ENCODE measurements around the gene LDB1. TPM values are rescaled to one million over a fixed set of nuclear protein-coding genes. Genes with fewer than 3 reads are reported as not detected.

LDB1 gene
- total and polyA plus RNA-seq, 2 of the 13 experiments (the other 11 are each of a cell fraction or from before 2014, with no cell fraction given): 17.2 to 45.5 TPM

- peak; percentile 30; the same call in 1 of the 2 replicates for TF ChIP-seq HCFC1 (IDR thresholded peaks at IDR 0.05; ENCODE audit: low read depth, low read length)
- peak; percentile 56 for TF ChIP-seq ERF (CRISPR knock-in tag; IDR thresholded peaks at IDR 0.05)
- TF ChIP-seq ZNF770 (CRISPR knock-in tag; IDR thresholded peaks at IDR 0.05): peak; percentile 97
- peak; percentile 55; the same call in 1 of the 2 replicates for TF ChIP-seq HDAC1 (CRISPR knock-in tag; IDR thresholded peaks at IDR 0.05)
- TF ChIP-seq FOXA1 (IDR thresholded peaks at IDR 0.05): no peak
- TF ChIP-seq FOXA1 (CRISPR knock-in tag; IDR thresholded peaks at IDR 0.05): 0 out of 2 replicates have a peak, but pooled peaks have one; percentile 6
- TF ChIP-seq MAF1 (CRISPR knock-in tag; IDR thresholded peaks at IDR 0.05; ENCODE audit: borderline replicate concordance): 0 out of 2 replicates have a peak, but pooled peaks have one; percentile 31
- no peak for TF ChIP-seq AGO1 (IDR thresholded peaks at IDR 0.05; ENCODE audit: low read depth, low read length, poor library complexity, severe bottlenecking)
- TF ChIP-seq GABPB1 (CRISPR knock-in tag; IDR thresholded peaks at IDR 0.05): peak; percentile 91
- peak; percentile 45; the same call in 1 of the 2 replicates for TF ChIP-seq ZNF768 (CRISPR knock-in tag; IDR thresholded peaks at IDR 0.05)
- TF ChIP-seq ZMAT5 (CRISPR knock-in tag; IDR thresholded peaks at IDR 0.05; ENCODE audit: borderline replicate concordance, low read depth): no peak
- peak; percentile 73; the same call in 1 of the 2 replicates for TF ChIP-seq BCL3 (CRISPR knock-in tag; IDR thresholded peaks at IDR 0.05)
- TF ChIP-seq ARID4A (CRISPR knock-in tag; IDR thresholded peaks at IDR 0.05; ENCODE audit: borderline replicate concordance): peak; percentile 84; the same call in 1 of the 2 replicates
- peak; percentile 63; the same call in 1 of the 2 replicates for TF ChIP-seq MYPOP (CRISPR knock-in tag; IDR thresholded peaks at IDR 0.05)
- 0 out of 2 replicates have a peak, but pooled peaks have one; percentile 5 for TF ChIP-seq CSRNP1 (CRISPR knock-in tag; IDR thresholded peaks at IDR 0.05)
- TF ChIP-seq MXD4 (CRISPR knock-in tag; IDR thresholded peaks at IDR 0.05): peak; percentile 45; the same call in 1 of the 2 replicates
- TF ChIP-seq ZNF816 (CRISPR knock-in tag; IDR thresholded peaks at IDR 0.05; ENCODE audit: borderline replicate concordance): 0 out of 2 replicates have a peak, but pooled peaks have one; percentile 85
Measured at GRCh38 chr10:102064868-102065560, 55.2 kb downstream of the LDB1 start, which contains the start of gene HPS6 (continued).
